Stimulated activated CD8-positive, alpha-beta memory T cell treated with anti-CD3 and anti-CD28 coated beads, Interleukin-15, amount 100 ng/mL, for 48 hours (primary cell): Measurements from ENCODE around the gene TMEM176B.

Source experiments
- DNase-seq, 2 donors: peaks; one replicate each; pipeline ENCODE4 v3.0.0-alpha.2; 2020; ENCODE audit warnings: low read depth in 2 of 2

The TMEM176B gene

DNA sequence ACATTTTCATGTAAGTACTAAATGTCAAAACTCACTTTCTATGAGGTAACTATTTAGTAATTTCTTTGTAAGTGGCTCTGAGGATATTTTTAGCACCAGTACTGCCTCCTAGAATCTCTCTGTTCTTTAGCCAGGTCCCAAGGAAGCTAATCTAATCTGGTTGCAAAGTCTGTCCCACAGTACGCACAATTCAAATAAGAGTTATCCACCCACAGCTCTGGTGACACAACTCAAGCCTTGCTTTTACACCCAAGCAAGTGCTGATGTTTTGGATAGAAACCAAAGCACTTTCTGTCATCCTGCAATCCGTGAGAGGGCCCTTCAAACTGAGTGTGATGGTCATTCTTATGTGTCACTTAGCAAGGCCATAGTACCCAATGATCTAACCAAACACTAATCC is 48.5 kb downstream of the TMEM176B start:
- DNase-seq, result no peak

DNA sequence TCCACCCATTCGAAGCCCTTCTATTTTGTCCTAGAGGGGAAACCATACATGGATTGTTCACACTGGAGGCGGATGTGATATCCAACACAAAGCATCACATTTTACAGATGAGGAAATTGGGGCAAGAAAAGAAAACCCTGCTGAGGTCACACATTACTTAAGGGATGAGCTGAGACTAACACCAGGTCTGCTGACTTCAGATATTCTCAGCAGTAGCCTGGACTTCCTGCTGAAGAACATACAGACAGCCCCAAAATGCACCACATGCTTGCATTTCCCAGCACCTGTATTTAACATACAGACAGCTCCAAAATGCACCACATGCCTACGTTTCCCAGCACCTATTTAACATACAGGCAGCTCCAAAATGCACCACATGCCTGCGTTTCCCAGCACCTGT is 51.8 kb downstream of the TMEM176B start:
- DNase-seq, result no peak

DNA sequence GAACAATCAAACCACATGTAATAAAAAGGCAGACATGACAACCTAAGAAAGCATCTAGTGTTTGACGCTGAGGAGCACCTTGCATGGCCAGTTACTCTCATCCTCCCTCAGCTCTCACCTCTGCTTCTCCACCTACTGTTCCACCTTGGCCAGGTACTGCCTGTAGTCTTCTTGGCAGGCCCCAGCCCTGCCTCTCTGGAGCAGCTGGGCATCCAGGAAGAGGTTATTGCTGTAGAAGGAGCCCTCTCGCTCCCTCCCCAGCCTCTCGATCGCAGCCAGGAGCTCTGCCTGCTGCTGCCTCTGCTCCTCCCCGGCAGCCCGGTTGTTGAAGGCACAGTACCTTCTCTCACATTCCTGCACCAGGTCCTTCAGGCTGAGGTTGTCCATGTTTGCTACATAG is 53.2 kb downstream of the TMEM176B start:
- no peak for DNase-seq

DNA sequence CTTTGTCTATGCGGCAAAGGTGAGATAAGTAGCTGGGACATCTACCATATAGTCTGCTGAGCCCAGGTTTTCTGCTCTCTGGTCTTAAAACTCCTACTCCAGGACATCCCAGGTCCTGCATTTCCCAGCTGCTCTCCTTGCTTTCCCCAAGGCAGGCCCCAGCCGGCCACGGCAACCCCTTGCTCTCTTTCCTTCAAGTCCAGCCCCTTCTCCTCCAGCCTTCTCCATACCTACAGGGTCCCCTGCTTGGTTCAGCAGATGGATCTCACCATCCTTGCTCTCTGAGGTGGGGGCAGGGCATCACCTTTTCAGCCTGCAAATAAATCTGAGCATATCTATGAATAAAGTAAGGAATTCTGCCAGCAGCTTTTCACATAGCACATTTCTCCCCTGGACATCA is 54.3 kb downstream of the TMEM176B start:
- no peak for DNase-seq

DNA sequence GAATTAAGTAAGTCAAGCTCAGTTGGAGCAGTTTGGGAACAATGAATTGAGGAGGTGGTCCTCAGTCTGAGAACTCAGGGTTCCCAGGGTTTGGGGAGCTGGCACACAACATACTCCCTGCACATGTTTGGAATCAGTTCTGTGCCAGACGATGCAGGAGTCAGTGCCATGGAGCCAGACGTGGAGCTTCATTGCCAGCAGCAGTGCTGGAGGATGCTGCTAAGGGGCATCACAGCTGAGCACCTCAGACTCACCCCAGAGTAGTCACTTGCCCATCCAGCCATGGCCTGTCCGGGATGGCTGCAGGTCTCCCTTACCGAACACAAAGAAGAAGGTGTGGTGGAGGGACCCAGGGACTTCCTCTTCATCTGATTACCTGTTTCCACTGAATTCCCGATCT is 55.1 kb downstream of the TMEM176B start:
- no peak for DNase-seq

DNA sequence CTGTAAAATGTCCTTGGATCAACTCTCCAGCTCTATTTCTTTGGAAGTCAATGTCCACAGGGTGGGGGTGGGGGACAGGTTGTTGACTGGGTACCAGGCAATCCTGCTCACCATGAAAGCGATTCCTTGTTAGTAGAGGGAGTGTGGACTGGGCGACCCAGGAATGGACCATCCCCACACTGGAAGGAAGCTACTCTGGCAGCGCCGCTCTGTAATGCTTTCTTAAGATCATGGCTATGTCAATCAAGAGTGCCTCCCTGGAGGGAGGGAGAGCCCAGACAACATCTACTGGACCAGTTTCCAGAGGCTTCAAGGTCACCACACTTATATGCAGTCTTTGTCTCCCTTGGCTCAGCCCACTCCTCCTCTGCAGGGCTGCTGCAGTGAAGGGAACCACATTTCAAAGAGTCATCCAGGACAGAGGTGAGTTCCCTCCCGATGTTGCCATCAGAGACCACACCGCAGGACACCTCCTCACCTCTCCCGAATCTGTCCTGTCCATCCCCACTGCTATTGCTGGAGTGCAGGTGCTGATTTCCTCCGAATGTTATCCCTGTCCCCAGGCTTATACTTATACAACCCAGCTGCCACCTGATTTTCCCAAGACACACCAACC is 56.0 kb downstream of the TMEM176B start:
- no peak for DNase-seq

DNA sequence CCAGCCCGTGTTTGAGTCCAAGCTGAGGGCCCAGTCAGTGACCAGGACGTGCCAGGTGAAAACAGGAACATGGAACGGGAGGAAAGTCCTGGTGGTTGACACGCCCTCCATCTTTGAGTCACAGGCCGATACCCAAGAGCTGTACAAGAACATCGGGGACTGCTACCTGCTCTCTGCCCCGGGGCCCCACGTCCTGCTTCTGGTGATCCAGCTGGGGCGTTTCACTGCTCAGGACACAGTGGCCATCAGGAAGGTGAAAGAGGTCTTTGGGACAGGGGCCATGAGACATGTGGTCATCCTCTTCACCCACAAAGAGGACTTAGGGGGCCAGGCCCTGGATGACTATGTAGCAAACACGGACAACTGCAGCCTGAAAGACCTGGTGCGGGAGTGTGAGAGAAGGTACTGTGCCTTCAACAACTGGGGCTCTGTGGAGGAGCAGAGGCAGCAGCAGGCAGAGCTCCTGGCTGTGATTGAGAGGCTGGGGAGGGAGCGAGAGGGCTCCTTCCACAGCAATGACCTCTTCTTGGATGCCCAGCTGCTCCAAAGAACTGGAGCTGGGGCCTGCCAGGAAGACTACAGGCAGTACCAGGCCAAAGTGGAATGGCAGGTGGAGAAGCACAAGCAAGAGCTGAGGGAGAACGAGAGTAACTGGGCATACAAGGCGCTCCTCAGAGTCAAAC is 57.7 kb downstream of the TMEM176B start:
- DNase-seq, result no peak
